ENCODE measurements around the gene ARMC9.

GRCh38 chr2:231190531-231191197 lies 7.8 kb upstream of the ARMC9 start:
- TF ChIP-seq POLR2A (IDR thresholded peaks at IDR 0.05) = no peak
- no peak for TF ChIP-seq CTCF (IDR thresholded peaks at IDR 0.05)

Data from lower leg skin (tissue), 3 donors.